Measurements from ENCODE around the gene ITGB5. TPM values are rescaled to one million over a fixed set of nuclear protein-coding genes. Genes with fewer than 3 reads are reported as not detected.

ITGB5 gene
- total RNA-seq, 4 donors from 2014 or later: 159 to 397 (median 245) TPM

- peaks cover 5% of the 10 kb centered on the region for H3K36me3 ChIP-seq
- H3K4me1 ChIP-seq: peaks cover 33% of the 10 kb centered on the region
- no peaks in the 10 kb centered on the region for H3K9me3 ChIP-seq
- no peaks in the 10 kb centered on the region for H3K27me3 ChIP-seq
- whole genome bisulfite sequencing: 83% methylated on average over 7 of the region's 7 CpGs
- DNase-seq (ENCODE audit: low spot score in 2 of 2): no peak
- H3K4me3 ChIP-seq: no peak overlapping the region
- no peak overlapping the region for H3K27ac ChIP-seq
- no peak for TF ChIP-seq POLR2AphosphoS5 (IDR thresholded peaks at IDR 0.05)
- TF ChIP-seq EP300 (IDR thresholded peaks at IDR 0.05): no peak
- TF ChIP-seq POLR2A (IDR thresholded peaks at IDR 0.05): no peak
- no peak for TF ChIP-seq CTCF (IDR thresholded peaks at IDR 0.05)
Measured at GRCh38 chr3:124804875-124805274, 82.3 kb downstream of the ITGB5 start.

GRCh38 chr3:124802702-124803101, 84.5 kb downstream of the ITGB5 start:
- H3K36me3 ChIP-seq: peaks cover 9% of the 10 kb centered on the region
- no peaks in the 10 kb centered on the region for H3K9me3 ChIP-seq
- no peaks in the 10 kb centered on the region for H3K27me3 ChIP-seq
- H3K27ac ChIP-seq: no peak overlapping the region
- WGBS: 85% methylated on average over 8 of the region's 8 CpGs
- no peak overlapping the region for H3K4me3 ChIP-seq
- peaks cover 15% of the 10 kb centered on the region for H3K4me1 ChIP-seq
- no peak for DNase-seq (ENCODE audit: low spot score in 2 of 2)
- TF ChIP-seq EP300 (IDR thresholded peaks at IDR 0.05): no peak
- TF ChIP-seq POLR2AphosphoS5 (IDR thresholded peaks at IDR 0.05): no peak
- no peak for TF ChIP-seq CTCF (IDR thresholded peaks at IDR 0.05)
- no peak for TF ChIP-seq POLR2A (IDR thresholded peaks at IDR 0.05)

- H3K4me3 ChIP-seq: no peak overlapping the region
- peaks cover 15% of the 10 kb centered on the region for H3K4me1 ChIP-seq
- no peak overlapping the region for H3K27ac ChIP-seq
- DNase-seq (ENCODE audit: low spot score in 2 of 2): no peak
- TF ChIP-seq CTCF (IDR thresholded peaks at IDR 0.05) (no peak), EP300 (IDR thresholded peaks at IDR 0.05) (no peak), POLR2A (IDR thresholded peaks at IDR 0.05) (no peak), POLR2AphosphoS5 (IDR thresholded peaks at IDR 0.05) (no peak)
- no peaks in the 10 kb centered on the region for H3K27me3 ChIP-seq
- peaks cover 13% of the 10 kb centered on the region for H3K36me3 ChIP-seq
- WGBS: 94% methylated on average over 8 of the region's 8 CpGs
- H3K9me3 ChIP-seq: no peaks in the 10 kb centered on the region
Measured at GRCh38 chr3:124802061-124802698, 85.0 kb downstream of the ITGB5 start.

GRCh38 chr3:124800511-124801258, 86.5 kb downstream of the ITGB5 start:
- peaks cover 15% of the 10 kb centered on the region for H3K4me1 ChIP-seq
- H3K4me3 ChIP-seq: no peak overlapping the region
- H3K36me3 ChIP-seq: peaks cover 25% of the 10 kb centered on the region
- WGBS: 61% methylated on average over 9 of the region's 10 CpGs
- H3K9me3 ChIP-seq: no peaks in the 10 kb centered on the region
- DNase-seq (ENCODE audit: low spot score in 2 of 2): no peak
- H3K27ac ChIP-seq: no peak overlapping the region
- no peaks in the 10 kb centered on the region for H3K27me3 ChIP-seq
- TF ChIP-seq POLR2AphosphoS5 (IDR thresholded peaks at IDR 0.05) (no peak), EP300 (IDR thresholded peaks at IDR 0.05) (no peak), CTCF (IDR thresholded peaks at IDR 0.05) (no peak), POLR2A (IDR thresholded peaks at IDR 0.05) (no peak)

- H3K27ac ChIP-seq: no peak overlapping the region
- TF ChIP-seq POLR2AphosphoS5 (IDR thresholded peaks at IDR 0.05) (no peak), EP300 (IDR thresholded peaks at IDR 0.05) (no peak), POLR2A (IDR thresholded peaks at IDR 0.05) (no peak), CTCF (IDR thresholded peaks at IDR 0.05) (no peak)
- H3K4me1 ChIP-seq: peaks cover 15% of the 10 kb centered on the region
- H3K36me3 ChIP-seq: peaks cover 30% of the 10 kb centered on the region
- WGBS: 92% methylated on average over 1 of the region's 1 CpG
- H3K27me3 ChIP-seq: no peaks in the 10 kb centered on the region
- H3K4me3 ChIP-seq: no peak overlapping the region
- H3K9me3 ChIP-seq: no peaks in the 10 kb centered on the region
- no peak for DNase-seq (ENCODE audit: low spot score in 2 of 2)
Measured at GRCh38 chr3:124800076-124800475, 87.1 kb downstream of the ITGB5 start.

All from suprapubic skin (tissue), 4 donors.